OCI-LY1 (cell line): ENCODE measurements around the gene JADE1.

Experiments
- CTCF ChIP-seq: fragments of 200-600 bp; sonication (generic), shearing (Covaris generic); IDR thresholded peaks from 2 replicates; pipeline ENCODE4 v1.5.1; 2017; ENCODE audit warnings: mild to moderate bottlenecking, antibody characterized with exemption, low read length, moderate library complexity, mixed read lengths
- EZH2 ChIP-seq: fragments of 200-600 bp; sonication (generic), shearing (Covaris generic); IDR thresholded peaks from 2 replicates; pipeline ENCODE4 v1.8.0; 2017; ENCODE audit warnings: borderline replicate concordance, mixed run types, mild to moderate bottlenecking, antibody characterized with exemption, low read length, moderate library complexity, mixed read lengths

- TF ChIP-seq CTCF (no peak), EZH2 (no peak)
Measured at GRCh38 chr4:128796934-128797333, 12.6 kb upstream of the JADE1 start.
